Measurements from ENCODE around the gene PPP6C.
"Not testable (repeated sequence)": the region's sequence is repeated elsewhere in the genome, so short reads cannot be mapped to it uniquely, and the experiment has no call there.

Gene PPP6C

DNA sequence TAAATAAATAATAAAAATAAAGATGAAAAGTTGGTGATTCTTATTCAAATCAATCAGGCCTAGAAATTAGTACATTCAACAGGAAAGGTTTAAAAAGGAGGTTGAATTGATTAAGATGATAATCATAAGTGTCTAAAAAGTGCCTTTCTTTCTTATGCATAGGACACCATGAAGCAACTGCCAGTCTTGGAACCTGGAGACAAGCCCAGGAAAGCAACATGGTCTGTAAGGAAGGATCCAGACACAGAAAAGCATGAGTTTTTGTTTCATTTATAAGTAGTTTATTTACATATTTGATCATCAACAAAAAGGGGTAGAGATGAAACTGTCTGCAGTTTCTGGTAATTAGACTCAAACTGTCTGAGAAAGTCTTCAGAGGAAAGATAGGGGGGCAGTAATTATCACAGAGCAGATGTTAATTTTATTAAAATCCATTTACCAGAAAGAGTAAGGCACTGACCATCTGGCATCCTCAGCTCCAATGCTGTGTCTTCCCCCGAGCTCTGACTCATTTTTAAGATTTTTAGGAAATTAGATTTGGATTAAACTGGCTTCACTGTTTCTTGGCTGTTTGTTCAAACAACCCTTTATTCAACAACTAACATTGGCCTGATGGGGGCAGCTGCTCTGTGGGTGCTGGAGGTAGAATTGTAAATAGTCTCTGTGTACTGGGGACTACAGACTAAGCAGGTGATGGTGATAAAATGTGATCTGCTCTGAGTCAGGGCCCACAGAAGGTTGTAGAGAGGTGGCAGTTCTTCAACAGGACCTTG is 13.4 kb upstream of the PPP6C start:
- no peak overlapping the region for H3K4me3 ChIP-seq (ENCODE audit: low read depth, low read length)
- no peak for DNase-seq (ENCODE audit: low read depth, low spot score)
- TF ChIP-seq, protein P1, sequence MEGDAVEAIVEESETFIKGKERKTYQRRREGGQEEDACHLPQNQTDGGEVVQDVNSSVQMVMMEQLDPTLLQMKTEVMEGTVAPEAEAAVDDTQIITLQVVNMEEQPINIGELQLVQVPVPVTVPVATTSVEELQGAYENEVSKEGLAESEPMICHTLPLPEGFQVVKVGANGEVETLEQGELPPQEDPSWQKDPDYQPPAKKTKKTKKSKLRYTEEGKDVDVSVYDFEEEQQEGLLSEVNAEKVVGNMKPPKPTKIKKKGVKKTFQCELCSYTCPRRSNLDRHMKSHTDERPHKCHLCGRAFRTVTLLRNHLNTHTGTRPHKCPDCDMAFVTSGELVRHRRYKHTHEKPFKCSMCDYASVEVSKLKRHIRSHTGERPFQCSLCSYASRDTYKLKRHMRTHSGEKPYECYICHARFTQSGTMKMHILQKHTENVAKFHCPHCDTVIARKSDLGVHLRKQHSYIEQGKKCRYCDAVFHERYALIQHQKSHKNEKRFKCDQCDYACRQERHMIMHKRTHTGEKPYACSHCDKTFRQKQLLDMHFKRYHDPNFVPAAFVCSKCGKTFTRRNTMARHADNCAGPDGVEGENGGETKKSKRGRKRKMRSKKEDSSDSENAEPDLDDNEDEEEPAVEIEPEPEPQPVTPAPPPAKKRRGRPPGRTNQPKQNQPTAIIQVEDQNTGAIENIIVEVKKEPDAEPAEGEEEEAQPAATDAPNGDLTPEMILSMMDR (IDR thresholded peaks at IDR 0.05; ENCODE audit: insufficient read depth, low read length, missing control alignments): no peak
- CTCF ChIA-PET: no interaction called here
- POLR2A ChIA-PET: interaction anchor here (1.5 kb wide), 1 partner anchor 38 kb away, joined by 4 read pairs; the partner anchor contains the start of gene HSPA5

DNA sequence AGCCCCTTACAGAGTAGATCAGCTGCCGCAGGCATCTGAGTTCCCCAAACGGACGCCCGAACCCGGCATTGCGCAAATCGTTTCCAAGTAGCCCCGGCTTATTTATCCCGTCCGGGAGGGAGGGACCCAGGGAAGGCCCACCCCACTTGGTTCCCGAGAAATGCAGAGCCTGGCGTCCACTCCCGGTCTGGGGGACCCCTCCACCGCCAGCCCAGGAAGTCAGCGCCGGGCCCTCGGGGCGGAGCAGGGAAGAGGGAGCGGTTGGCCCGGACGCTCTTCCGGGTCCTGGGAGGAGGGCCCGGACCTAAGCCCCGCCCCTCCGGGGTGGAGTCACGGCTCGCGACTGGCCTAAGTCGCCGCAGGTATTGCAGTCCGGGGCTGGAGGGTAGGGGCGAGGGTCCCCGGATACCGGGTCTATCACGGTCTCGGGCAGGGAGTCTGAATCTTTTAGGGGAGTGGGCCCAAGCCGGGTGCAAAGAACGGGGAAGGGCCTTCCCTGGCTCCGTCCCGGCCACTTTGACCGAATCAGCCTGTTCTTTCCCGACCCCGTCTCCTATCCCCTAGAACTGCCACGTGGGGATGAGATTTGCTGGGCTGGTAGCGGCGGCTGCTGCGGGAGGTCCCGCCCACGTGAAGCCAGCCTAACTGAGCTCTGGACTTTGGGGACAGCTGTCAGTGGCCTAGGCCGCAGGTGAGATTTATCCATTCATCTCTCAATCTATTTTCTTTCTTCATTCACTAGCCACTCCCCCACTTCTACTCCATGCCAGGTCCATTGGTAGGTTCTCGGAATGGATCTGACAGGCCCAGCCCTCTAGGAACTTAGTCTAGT is 10.8 kb upstream of the PPP6C start, which contains the start of gene RABEPK:
Gene RABEPK, plus strand, starts transcription at position 327 of the 832 bp plus-strand sequence. CDS start 2,472 bp downstream, outside the sequence.
- POLR2A ChIA-PET: interaction anchor here (0.9 to 1.2 kb wide), 2 partner anchors 9 to 25 kb away, joined by 3 read pairs; no protein-coding TSS in a partner anchor
- TF ChIP-seq, protein P1 (IDR thresholded peaks at IDR 0.05; ENCODE audit: insufficient read depth, low read length, missing control alignments): no peak
- DNase-seq (ENCODE audit: low read depth, low spot score): peak; percentile 72
- CTCF ChIA-PET: interaction anchor here (1.4 kb wide), 1 partner anchor 10 kb away, joined by 6 read pairs; no protein-coding TSS in a partner anchor
- peak within 1 kb of the TSS; percentile 88 for H3K4me3 ChIP-seq (ENCODE audit: low read depth, low read length)

DNA sequence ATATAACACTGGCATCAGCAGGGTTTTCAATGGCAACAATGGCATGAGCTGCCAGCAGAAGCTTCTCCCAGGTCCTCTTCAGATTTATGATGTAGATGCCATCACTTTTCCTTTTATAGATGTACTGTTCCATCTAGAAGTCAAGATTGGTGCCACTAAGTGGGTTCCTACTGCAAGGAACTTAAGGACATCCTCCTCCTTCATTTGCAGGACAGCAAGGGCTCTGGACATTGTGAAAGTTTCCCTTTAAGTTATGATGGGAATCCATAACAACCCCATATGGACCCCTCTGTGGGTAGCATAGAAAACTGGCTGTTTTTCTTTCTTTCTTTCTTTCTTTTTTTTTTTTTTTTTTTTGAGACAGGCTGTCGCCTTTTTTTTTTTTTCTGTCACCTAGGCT is 6.0 kb upstream of the PPP6C start:
- DNase-seq (ENCODE audit: low read depth, low spot score); CTCF ChIA-PET; H3K4me3 ChIP-seq (ENCODE audit: low read depth, low read length): not testable (repeated sequence)
- POLR2A ChIA-PET: interaction anchor here (0.5 kb wide), 1 partner anchor 33 kb away, joined by 4 read pairs; no protein-coding TSS in a partner anchor

DNA sequence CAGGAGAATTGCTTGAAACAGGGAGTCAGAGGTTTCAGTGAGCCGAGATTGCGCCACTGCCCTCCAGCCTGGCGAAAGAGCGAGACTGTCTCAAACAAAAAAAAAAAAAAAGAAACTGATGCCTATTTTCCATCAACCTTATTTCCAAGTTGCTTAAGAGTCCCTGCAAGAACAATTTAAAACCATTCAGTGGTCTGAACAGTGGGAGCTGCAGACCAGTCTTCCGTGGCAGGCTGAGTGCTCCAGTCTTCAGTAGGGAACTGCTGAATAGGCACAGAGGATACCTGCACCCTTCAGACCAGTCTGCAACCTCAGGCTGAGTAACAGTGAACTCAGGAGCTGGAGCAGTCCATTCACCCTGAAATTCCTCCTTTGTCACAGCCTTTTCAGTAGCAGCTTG is 4.9 kb upstream of the PPP6C start:
- POLR2A ChIA-PET; CTCF ChIA-PET; H3K4me3 ChIP-seq (ENCODE audit: low read depth, low read length); DNase-seq (ENCODE audit: low read depth, low spot score): not testable (repeated sequence)

DNA sequence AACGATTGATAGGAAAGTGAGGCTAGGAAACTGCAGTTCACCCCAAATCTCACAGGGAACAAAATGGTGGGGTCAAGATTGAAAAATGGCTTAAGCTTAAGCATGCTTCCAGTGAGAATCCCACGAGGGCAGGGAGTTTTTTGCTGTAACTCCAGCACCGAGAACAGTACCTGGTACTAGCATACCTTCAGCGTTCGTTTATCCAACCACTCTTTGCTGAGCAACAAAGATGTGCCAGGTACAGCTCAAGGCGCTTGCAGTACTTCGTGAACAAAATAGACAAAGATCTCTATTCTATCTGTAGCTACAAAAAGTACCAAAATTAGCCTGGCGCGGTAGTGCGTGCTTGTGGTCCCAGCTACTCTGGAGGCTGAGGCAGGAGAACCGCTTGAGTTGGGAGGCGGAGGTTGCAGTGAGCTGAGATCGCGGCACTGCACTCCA is 778 bp upstream of the PPP6C start:
- TF ChIP-seq, protein P1 (IDR thresholded peaks at IDR 0.05; ENCODE audit: insufficient read depth, low read length, missing control alignments): no peak
- CTCF ChIA-PET: interaction anchor here (0.7 to 1.9 kb wide), 4 partner anchors 9 to 16 kb away, joined by 3 to 6 read pairs (median 3); partner anchors contain the start of gene RABEPK
- POLR2A ChIA-PET: interaction anchor here (1.2 kb wide), 1 partner anchor 9 kb away, joined by 3 read pairs; no protein-coding TSS in a partner anchor
- H3K4me3 ChIP-seq (ENCODE audit: low read depth, low read length): peak overlapping the region; percentile 99
- no peak for DNase-seq (ENCODE audit: low read depth, low spot score)

DNA sequence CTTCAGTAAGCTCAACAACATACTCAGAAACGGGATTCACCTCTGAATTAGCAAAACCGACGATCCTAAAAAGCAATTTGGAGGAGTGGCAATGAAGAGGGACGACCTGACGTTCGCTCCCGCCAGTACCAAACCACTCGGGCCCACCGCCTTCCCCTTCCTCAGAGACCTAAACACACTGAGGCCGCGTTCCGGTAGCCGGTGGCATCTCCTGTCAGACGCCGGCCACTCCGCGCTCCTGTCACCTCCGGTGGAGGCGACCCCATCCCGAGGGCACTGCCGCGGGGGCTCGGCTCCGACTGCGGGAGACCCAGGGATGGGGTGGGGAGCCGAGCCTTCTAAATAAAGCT is 617 bp downstream of the PPP6C start:
- H3K4me3 ChIP-seq (ENCODE audit: low read depth, low read length): peak overlapping the region; percentile 99
- TF ChIP-seq, protein P1 (IDR thresholded peaks at IDR 0.05; ENCODE audit: insufficient read depth, low read length, missing control alignments): no peak
- CTCF ChIA-PET: interaction anchor here (0.7 kb wide), 1 partner anchor 10 kb away, joined by 5 read pairs; no protein-coding TSS in a partner anchor
- DNase-seq (ENCODE audit: low read depth, low spot score): no peak
- POLR2A ChIA-PET: no interaction called here

DNA sequence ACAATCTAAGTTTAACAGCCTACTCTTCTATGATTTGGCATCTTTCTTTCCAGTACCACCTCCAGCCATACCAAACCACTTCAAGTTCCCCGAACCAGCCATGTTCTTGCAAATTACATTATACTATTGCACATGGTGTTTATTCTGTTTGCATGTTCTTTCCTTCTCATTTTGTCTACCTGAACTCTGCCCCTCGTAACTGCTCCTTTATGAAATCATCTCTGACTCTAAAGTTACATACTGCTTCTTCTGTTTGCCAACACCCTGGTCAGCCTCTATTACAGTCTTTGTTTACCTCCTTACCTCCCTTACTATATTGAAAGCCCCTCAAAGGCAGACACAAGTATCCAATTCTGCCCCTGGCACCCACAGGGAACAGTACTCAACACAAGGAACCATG is 6.0 kb downstream of the PPP6C start:
- ChIA-PET CTCF (no interaction called here), POLR2A (no interaction called here)
- no peak for DNase-seq (ENCODE audit: low read depth, low spot score)
- no peak overlapping the region for H3K4me3 ChIP-seq (ENCODE audit: low read depth, low read length)
- TF ChIP-seq, protein P1 (IDR thresholded peaks at IDR 0.05; ENCODE audit: insufficient read depth, low read length, missing control alignments): no peak
